Neuronal stem cell (in vitro differentiated cells): Measurements from ENCODE around the gene EVL.

Experiments
- DNase-seq: peaks from one replicate; pipeline ENCODE4 v3.0.0-alpha.2; 2013; ENCODE audit warnings: low spot score
- H2AFZ ChIP-seq: one replicate; pipeline ENCODE4 v1.6.1; 2013; ENCODE audit warnings: mild to moderate bottlenecking, low read length, inconsistent platforms
- H2AK5ac ChIP-seq: 2 replicates; pipeline ENCODE4 v1.6.1; 2013; ENCODE audit warnings: low read depth, mild to moderate bottlenecking, inconsistent platforms, low read length, moderate library complexity, mixed read lengths
- H2BK120ac ChIP-seq: 2 replicates; pipeline ENCODE4 v1.6.1; 2013; ENCODE audit warnings: low read depth, mild to moderate bottlenecking, inconsistent platforms, low read length, moderate library complexity, mixed read lengths
- H2BK12ac ChIP-seq: one replicate; pipeline ENCODE4 v1.6.1; 2013; ENCODE audit warnings: low read length, inconsistent platforms
- H2BK15ac ChIP-seq: 2 replicates; pipeline ENCODE4 v1.6.1; 2013; ENCODE audit warnings: mild to moderate bottlenecking, low read length, inconsistent platforms, mixed read lengths
- H2BK5ac ChIP-seq: one replicate; pipeline ENCODE4 v1.6.1; 2013; ENCODE audit warnings: inconsistent platforms, mild to moderate bottlenecking, low read length, moderate library complexity
- H3K14ac ChIP-seq: one replicate; pipeline ENCODE4 v1.6.1; 2013; ENCODE audit warnings: low read length, inconsistent platforms
- H3K18ac ChIP-seq: 2 replicates; pipeline ENCODE4 v1.6.1; 2013; ENCODE audit warnings: low read length, inconsistent platforms
- H3K23ac ChIP-seq: 2 replicates; pipeline ENCODE4 v1.6.1; 2013; ENCODE audit warnings: low read depth, mild to moderate bottlenecking, mixed read lengths, low read length, inconsistent platforms; ENCODE audit not compliant: poor library complexity
- H3K27ac ChIP-seq: replicated peaks from 3 replicates; pipeline ENCODE4 v1.5.1; 2013; ENCODE audit warnings: low read length, inconsistent platforms
- H3K27me3 ChIP-seq, 3 experiments: 2 replicates each; pipeline ENCODE4 v1.6.1; 2013; ENCODE audit warnings: low read length in 3 of 3, mild to moderate bottlenecking in 2 of 3, inconsistent platforms in 1 of 3, low read depth in 1 of 3, mixed read lengths in 1 of 3, moderate library complexity in 1 of 3; ENCODE audit not compliant: control insufficient read depth in 3 of 3, insufficient read depth in 3 of 3
- H3K36me3 ChIP-seq, 2 donors: replicated peaks in 1 of 2; 2 replicates each; pipeline ENCODE4 v1.6.1; 2013; ENCODE audit warnings: low read length in 2 of 2; ENCODE audit not compliant: control insufficient read depth in 2 of 2, insufficient read depth in 2 of 2
- H3K4ac ChIP-seq: 2 replicates; pipeline ENCODE4 v1.6.1; 2013; ENCODE audit warnings: inconsistent platforms, mild to moderate bottlenecking, low read length, moderate library complexity
- H3K4me1 ChIP-seq, 2 donors: 1 replicate in 1 of 2; 2 replicates in 1 of 2; pipeline ENCODE4 v1.6.1; 2013; ENCODE audit warnings: low read length in 2 of 2, low read depth in 1 of 2; ENCODE audit not compliant: control insufficient read depth in 2 of 2, insufficient read depth in 1 of 2
- H3K4me2 ChIP-seq: one replicate; pipeline ENCODE4 v1.6.1; 2013; ENCODE audit warnings: mild to moderate bottlenecking, low read length, inconsistent platforms; ENCODE audit not compliant: insufficient read depth, poor library complexity, severe bottlenecking
- H3K4me3 ChIP-seq, 2 donors: 2 replicates each; pipeline ENCODE4 v1.5.1; 2013; ENCODE audit warnings: low read length in 2 of 2, mild to moderate bottlenecking in 2 of 2, inconsistent platforms in 1 of 2, moderate library complexity in 1 of 2
- H3K79me1 ChIP-seq: one replicate; pipeline ENCODE4 v1.6.1; 2013; ENCODE audit warnings: low read depth, mild to moderate bottlenecking, inconsistent platforms, low read length, moderate library complexity
- H3K9ac ChIP-seq: one replicate; pipeline ENCODE4 v1.6.1; 2013; ENCODE audit warnings: mild to moderate bottlenecking, low read depth, low read length, inconsistent platforms; ENCODE audit not compliant: poor library complexity
- H3K9me3 ChIP-seq, 2 donors: replicated peaks in 1 of 2; 2 replicates each; pipeline versions ENCODE3 to v1.6.1; 2013; ENCODE audit warnings: low read length in 2 of 2, mild to moderate bottlenecking in 2 of 2, inconsistent platforms in 1 of 2, low read depth in 1 of 2, mixed read lengths in 1 of 2, moderate library complexity in 1 of 2; ENCODE audit not compliant: control insufficient read depth in 2 of 2, insufficient read depth in 1 of 2
- H4K8ac ChIP-seq: one replicate; pipeline ENCODE4 v1.6.1; 2013; ENCODE audit warnings: low read depth, mild to moderate bottlenecking, inconsistent platforms, low read length, moderate library complexity
- H4K91ac ChIP-seq: one replicate; pipeline ENCODE4 v1.6.1; 2013; ENCODE audit warnings: low read length, low read depth, mild to moderate bottlenecking, inconsistent platforms; ENCODE audit not compliant: poor library complexity
- WGBS, 2 donors: extraction: QIAGEN DNeasy Blood & Tissue Kit; methylation state at CpG; one replicate each; pipeline ENCODE4 v1.1.7; 2013; ENCODE audit warnings: missing lambda C conversion rate in 2 of 2, mixed read lengths in 1 of 2; ENCODE audit not compliant: insufficient read length in 2 of 2, insufficient replicate concordance in 1 of 2; ENCODE audit errors: extremely low coverage in 2 of 2; 5-methylcytosine and 5-hydroxymethylcytosine counted together

The EVL gene

GRCh38 chr14:100070310-100070709 lies 5.1 kb downstream of the EVL start:
- no peaks in the 10 kb centered on the region for H3K36me3 ChIP-seq
- H3K18ac ChIP-seq, result no peak overlapping the region
- H3K4me1 ChIP-seq, result peaks cover 0 to 3% of the 10 kb centered on the region in 2 donors
- H3K4me2 ChIP-seq, result no peak overlapping the region
- no peak overlapping the region for H3K27ac ChIP-seq
- no peak for DNase-seq
- no peak overlapping the region for H2BK12ac ChIP-seq
- H3K14ac ChIP-seq, result no peak overlapping the region
- no peak overlapping the region for H3K4ac ChIP-seq
- H3K79me1 ChIP-seq, result peaks cover 4% of the 10 kb centered on the region
- WGBS, 2 donors, result no CpG with 5 or more reads among the region's 11 CpGs
- H2BK5ac ChIP-seq, result no peak overlapping the region
- no peak overlapping the region for H2BK120ac ChIP-seq
- H3K9ac ChIP-seq, result no peak overlapping the region
- H3K27me3 ChIP-seq, result no peaks in the 10 kb centered on the region
- H3K23ac ChIP-seq, result no peak overlapping the region
- H2BK15ac ChIP-seq, result no peak overlapping the region
- H3K4me3 ChIP-seq, result no peak overlapping the region
- H3K9me3 ChIP-seq, result no peaks in the 10 kb centered on the region
- H2AFZ ChIP-seq, result no peak overlapping the region
- H4K91ac ChIP-seq, result no peak overlapping the region
- no peak overlapping the region for H2AK5ac ChIP-seq
- H4K8ac ChIP-seq, result no peak overlapping the region

- Histone ChIP-seq H3K14ac (no peak overlapping the region), H3K36me3 (no peaks in the 10 kb centered on the region), H3K23ac (no peak overlapping the region), H2BK120ac (no peak overlapping the region), H2AFZ (no peak overlapping the region), H3K27me3 (no peaks in the 10 kb centered on the region), H4K91ac (no peak overlapping the region), H3K27ac (no peak overlapping the region), H2AK5ac (no peak overlapping the region), H3K4me2 (no peak overlapping the region), H2BK5ac (no peak overlapping the region), H3K4me1 (peaks cover 0 to 3% of the 10 kb centered on the region in 2 donors), H3K9ac (no peak overlapping the region), H2BK12ac (no peak overlapping the region), H3K4me3 (no peak overlapping the region), H3K18ac (no peak overlapping the region), H3K9me3 (no peaks in the 10 kb centered on the region), H3K79me1 (peaks cover 4% of the 10 kb centered on the region), H2BK15ac (no peak overlapping the region), H3K4ac (no peak overlapping the region), H4K8ac (no peak overlapping the region)
- no peak for DNase-seq
- WGBS, 2 donors, result no CpG with 5 or more reads among the region's 3 CpGs
Observed at GRCh38 chr14:100071545-100071944, 6.3 kb downstream of the EVL start.

DNA sequence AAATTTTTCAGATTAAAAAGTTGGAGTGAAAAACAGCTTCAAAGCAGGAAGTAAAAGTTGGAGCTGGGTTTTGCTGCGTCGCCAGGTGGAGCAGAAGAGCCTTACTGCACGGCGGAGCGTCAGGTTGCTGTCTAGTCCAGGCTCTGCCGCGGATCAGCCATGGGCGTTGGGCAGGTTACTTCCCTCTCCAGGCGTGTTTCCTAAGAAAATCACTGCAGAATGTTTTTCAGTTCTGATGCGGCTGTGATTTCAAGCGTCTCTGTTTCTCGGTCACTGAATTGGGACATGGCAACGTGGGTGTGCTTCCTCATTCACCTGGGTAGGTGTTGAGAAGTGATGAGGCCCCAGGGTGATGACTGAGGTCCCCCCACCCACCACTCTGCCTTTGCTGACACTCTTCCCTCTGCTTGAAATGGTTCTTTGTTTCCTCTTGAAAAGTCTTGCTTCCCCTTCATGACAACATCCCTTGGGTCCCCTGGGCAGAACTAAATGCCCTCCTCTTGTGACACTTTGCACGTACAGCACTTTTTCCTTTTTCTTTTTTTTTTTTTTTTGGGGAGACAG lies 7.6 kb downstream of the EVL start:
- Histone ChIP-seq H2AK5ac (no peak overlapping the region), H3K23ac (no peak overlapping the region), H2BK120ac (no peak overlapping the region), H3K9ac (no peak overlapping the region), H2BK15ac (no peak overlapping the region), H3K27me3 (no peaks in the 10 kb centered on the region), H3K4me1 (peaks cover 0 to 3% of the 10 kb centered on the region in 2 donors), H4K91ac (no peak overlapping the region), H3K4ac (no peak overlapping the region), H3K4me2 (no peak overlapping the region), H4K8ac (no peak overlapping the region), H3K79me1 (peaks cover 4% of the 10 kb centered on the region), H3K18ac (no peak overlapping the region), H3K9me3 (no peaks in the 10 kb centered on the region), H3K27ac (no peak overlapping the region), H3K4me3 (no peak overlapping the region), H3K36me3 (no peaks in the 10 kb centered on the region), H2AFZ (no peak overlapping the region), H2BK5ac (no peak overlapping the region), H2BK12ac (no peak overlapping the region), H3K14ac (no peak overlapping the region)
- DNase-seq, result no peak
- no CpG with 5 or more reads among the region's 14 CpGs for WGBS, 2 donors

DNA sequence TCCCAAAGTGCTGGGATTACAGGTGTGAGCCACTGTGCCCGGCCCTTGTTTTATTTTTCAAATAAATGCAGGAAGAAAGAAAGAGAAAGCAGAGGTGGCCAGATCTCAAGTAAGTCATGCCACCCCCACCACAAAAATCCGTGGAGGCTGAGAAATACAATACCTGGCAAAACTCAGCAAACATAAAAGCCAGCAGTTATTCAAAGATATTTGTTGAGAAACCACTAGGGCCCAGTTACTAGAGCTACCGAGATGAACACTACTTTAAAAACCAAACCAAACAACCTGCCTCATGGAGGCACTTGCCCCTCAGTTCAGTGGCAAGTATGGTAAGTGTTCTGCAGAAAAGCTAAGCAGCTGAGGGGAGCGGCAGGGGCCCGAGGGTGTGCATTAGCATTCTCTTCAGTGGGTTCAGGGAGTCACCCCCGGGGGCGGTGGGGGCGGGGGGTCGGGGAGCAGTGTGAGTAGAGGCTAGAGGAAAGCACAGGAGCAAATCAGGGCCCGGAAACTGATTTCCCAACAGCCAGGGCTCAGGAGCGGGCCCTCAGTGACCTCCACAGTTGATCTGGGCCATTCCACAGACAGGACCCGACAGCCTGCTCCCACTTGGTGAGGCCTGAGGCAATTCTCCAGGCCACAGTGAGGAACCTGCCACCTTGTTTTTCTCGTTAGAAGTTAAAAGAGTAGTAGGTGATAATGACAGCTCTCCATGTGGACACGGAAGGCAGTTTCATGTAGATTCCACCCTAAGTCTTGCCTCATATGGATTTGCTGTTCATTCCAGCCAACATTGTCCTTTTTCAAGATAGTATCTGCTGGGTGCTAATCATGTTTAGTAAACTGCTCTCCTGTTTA lies 8.6 kb downstream of the EVL start:
- WGBS, 2 donors, result no CpG with 5 or more reads among the region's 14 CpGs
- Histone ChIP-seq H2BK15ac (no peak overlapping the region), H3K4ac (no peak overlapping the region), H3K9ac (no peak overlapping the region), H2BK120ac (no peak overlapping the region), H4K91ac (no peak overlapping the region), H3K79me1 (peaks cover 4% of the 10 kb centered on the region), H2AK5ac (no peak overlapping the region), H2BK12ac (no peak overlapping the region), H2AFZ (no peak overlapping the region), H3K4me1 (peaks cover 0 to 6% of the 10 kb centered on the region in 2 donors), H3K4me2 (no peak overlapping the region), H3K18ac (no peak overlapping the region), H3K27ac (no peak overlapping the region), H3K4me3 (no peak overlapping the region), H3K9me3 (peaks cover 0 to 4% of the 10 kb centered on the region in 2 donors), H3K27me3 (no peaks in the 10 kb centered on the region), H3K36me3 (no peaks in the 10 kb centered on the region), H2BK5ac (no peak overlapping the region), H4K8ac (no peak overlapping the region), H3K23ac (no peak overlapping the region), H3K14ac (no peak overlapping the region)
- DNase-seq, result no peak
